ENCODE data around the gene LRP8.

Gene LRP8

GRCh38 chr1:53257454-53258081, 70.3 kb downstream of the LRP8 start:
- no peak for DNase-seq

- DNase-seq: no peak
Observed at GRCh38 chr1:53256511-53257453, 71.1 kb downstream of the LRP8 start.

GRCh38 chr1:53255031-53255430, 72.8 kb downstream of the LRP8 start:
- DNase-seq: no peak

- DNase-seq: no peak
Observed at GRCh38 chr1:53254011-53254640, 73.7 kb downstream of the LRP8 start.

- DNase-seq: no peak
Observed at GRCh38 chr1:53250325-53250724, 77.5 kb downstream of the LRP8 start.

GRCh38 chr1:53249706-53250105, 78.2 kb downstream of the LRP8 start:
- no peak for DNase-seq

- DNase-seq: no peak
Observed at GRCh38 chr1:53246261-53247134, 81.4 kb downstream of the LRP8 start.

GRCh38 chr1:53244141-53244540, 83.7 kb downstream of the LRP8 start:
- DNase-seq: no peak

GRCh38 chr1:53242381-53242780, 85.5 kb downstream of the LRP8 start:
- DNase-seq: no peak

GRCh38 chr1:53241828-53242227, 86.0 kb downstream of the LRP8 start:
- no peak for DNase-seq

GRCh38 chr1:53238197-53239155, 89.4 kb downstream of the LRP8 start, which contains the start of gene MAGOH:
Gene MAGOH, minus strand, starts transcription at chr1:53238518. Its CDS starts 70 bp downstream, at chr1:53238448.
- peak; percentile 92 to 93 for DNase-seq

- DNase-seq: no peak
Observed at GRCh38 chr1:53237638-53238037, 90.2 kb downstream of the LRP8 start.

- no peak for DNase-seq
Observed at GRCh38 chr1:53220962-53221286, 106.9 kb downstream of the LRP8 start.

- peak; percentile 88 to 90 for DNase-seq
Observed at GRCh38 chr1:53220171-53220961, 107.5 kb downstream of the LRP8 start, which contains the start of gene CZIB. Gene CZIB, minus strand, starts transcription at chr1:53220634. Its CDS starts 59 bp downstream, at chr1:53220575.

- no peak for DNase-seq
Observed at GRCh38 chr1:53219711-53220110, 108.2 kb downstream of the LRP8 start.

GRCh38 chr1:53218201-53218600, 109.7 kb downstream of the LRP8 start:
- no peak for DNase-seq

- DNase-seq: no peak
Observed at GRCh38 chr1:53214376-53214940, 113.4 kb downstream of the LRP8 start.

GRCh38 chr1:53210954-53211353, 116.9 kb downstream of the LRP8 start:
- no peak for DNase-seq

GRCh38 chr1:53210352-53210751, 117.5 kb downstream of the LRP8 start:
- DNase-seq: no peak

- DNase-seq: no peak
Observed at GRCh38 chr1:53207726-53208125, 120.1 kb downstream of the LRP8 start.
